ENCODE measurements around the gene TXNRD2.

TXNRD2 gene

DNA sequence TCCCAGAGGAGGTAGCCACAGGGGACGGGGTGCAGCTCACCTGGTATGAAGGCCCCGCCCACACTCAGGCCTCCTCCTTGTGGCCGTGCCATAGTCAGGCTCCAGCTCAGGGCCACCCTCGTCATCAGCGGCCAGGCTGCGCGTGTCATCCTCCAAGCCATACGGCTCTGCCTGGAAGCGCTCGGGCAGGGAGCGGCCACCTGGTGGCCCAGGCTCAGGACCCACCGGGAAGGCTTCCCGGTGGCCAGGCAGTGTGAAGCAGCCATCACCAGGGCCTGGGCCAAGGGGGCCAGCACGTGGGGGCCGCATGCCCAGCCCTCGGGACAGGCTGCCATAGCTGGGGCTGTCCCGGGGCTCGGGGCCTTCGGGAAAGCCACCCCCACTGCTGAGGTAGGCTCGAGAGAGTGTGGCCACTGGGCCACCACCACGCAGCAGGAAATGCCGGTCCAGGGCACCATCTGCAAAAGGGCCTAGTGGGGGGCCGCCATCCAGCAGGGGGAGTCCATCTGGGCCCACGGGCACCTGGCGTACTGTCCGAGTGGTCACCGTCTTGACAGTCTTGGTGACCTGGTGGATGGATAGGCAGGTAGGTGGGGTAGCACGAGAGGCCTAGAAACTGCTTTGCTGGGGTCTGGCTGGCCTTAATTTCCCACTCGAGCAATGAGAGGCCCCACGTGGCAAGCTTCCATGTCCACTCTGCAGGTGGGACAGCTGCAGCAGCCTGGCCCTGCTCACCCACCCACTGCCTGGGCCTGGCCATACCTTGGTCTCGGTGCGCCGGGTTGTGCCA, 39.7 kb upstream of the TXNRD2 start:
- Histone ChIP-seq H3K9me3 (no peaks in the 10 kb centered on the region), H3K4me1 (ENCODE audit: control insufficient read depth in 1 of 2, insufficient read depth in 1 of 2, low read depth in 1 of 2, low read length in 1 of 2) (peaks cover 5 to 6% of the 10 kb centered on the region in 2 experiments), H3K27me3 (peaks cover 14% of the 10 kb centered on the region), H3K27ac (no peak overlapping the region), H3K4me3 (ENCODE audit: low read depth in 1 of 2, low read length in 1 of 2) (no peak overlapping the region), H3K36me3 (no peaks in the 10 kb centered on the region)
- no peak for TF ChIP-seq CTCF (IDR thresholded peaks at IDR 0.05)

DNA sequence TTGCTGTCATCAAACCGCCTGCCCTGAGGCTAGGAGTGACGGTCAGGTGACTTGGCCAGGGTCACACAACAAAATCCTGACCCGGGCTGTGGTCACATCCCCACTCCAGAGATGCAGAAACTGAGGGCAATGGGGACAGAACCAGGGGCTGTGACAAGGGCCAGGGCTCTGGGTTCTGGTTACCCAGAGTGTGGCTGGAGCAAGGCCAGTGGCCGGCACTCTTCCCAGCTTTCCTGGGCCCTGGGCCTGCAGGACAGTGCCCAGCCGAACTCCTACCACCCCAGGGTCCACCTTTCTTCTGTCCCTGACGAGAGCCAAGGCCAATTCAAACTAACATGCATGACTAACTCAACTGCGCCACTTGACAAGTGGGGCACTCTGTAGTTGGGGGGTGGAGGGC, 39.1 kb upstream of the TXNRD2 start:
- no peaks in the 10 kb centered on the region for H3K9me3 ChIP-seq
- peaks cover 0 to under 1% of the 10 kb centered on the region in 2 experiments for H3K4me1 ChIP-seq (ENCODE audit: control insufficient read depth in 1 of 2, insufficient read depth in 1 of 2, low read depth in 1 of 2, low read length in 1 of 2)
- H3K27ac ChIP-seq: no peak overlapping the region
- H3K36me3 ChIP-seq: no peaks in the 10 kb centered on the region
- H3K27me3 ChIP-seq: peaks cover 8% of the 10 kb centered on the region
- no peak for TF ChIP-seq CTCF (IDR thresholded peaks at IDR 0.05)
- H3K4me3 ChIP-seq (ENCODE audit: low read depth in 1 of 2, low read length in 1 of 2): no peak overlapping the region

DNA sequence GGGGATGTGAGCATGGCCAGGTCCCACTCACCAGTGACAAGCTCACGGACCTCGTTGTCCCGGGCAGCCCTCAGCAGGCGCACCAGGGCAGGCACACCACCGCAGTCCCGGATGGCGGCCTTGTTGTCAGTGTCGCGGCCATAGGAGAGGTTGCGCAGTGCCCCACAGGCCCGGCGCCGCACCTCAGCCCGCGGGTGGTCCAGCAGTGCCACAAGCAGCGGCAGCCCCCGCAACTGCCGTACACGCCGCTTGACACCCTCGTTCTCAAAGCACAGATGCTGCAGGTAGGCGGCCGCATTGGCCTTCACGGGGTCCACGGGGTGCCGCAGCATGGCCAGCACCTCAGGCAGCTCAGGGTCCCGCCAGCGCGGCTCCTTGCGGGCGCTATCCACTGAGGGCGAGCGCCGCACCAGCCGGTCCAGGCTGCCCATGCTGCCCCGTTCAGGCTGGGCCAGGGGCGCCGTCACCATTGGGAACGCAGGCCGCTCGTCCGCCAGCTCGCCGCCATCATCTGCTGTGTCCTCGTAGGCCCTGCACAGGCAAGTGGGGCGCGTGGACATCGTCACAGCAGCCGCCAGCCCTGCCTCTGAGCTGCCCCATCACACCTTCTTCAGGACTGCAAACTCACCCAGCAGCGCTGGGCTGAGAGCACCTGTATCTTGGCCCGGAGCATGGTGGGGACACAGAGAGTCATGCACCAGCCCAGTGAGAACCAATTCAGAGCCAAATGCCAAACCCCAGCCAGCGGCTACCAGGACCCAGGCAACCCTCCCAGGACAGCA, 38.3 kb upstream of the TXNRD2 start:
- no peaks in the 10 kb centered on the region for H3K27me3 ChIP-seq
- no peak for TF ChIP-seq CTCF (IDR thresholded peaks at IDR 0.05)
- H3K27ac ChIP-seq: no peak overlapping the region
- peaks cover 8 to 9% of the 10 kb centered on the region in 2 experiments for H3K4me1 ChIP-seq (ENCODE audit: control insufficient read depth in 1 of 2, insufficient read depth in 1 of 2, low read depth in 1 of 2, low read length in 1 of 2)
- no peaks in the 10 kb centered on the region for H3K9me3 ChIP-seq
- H3K36me3 ChIP-seq: no peaks in the 10 kb centered on the region
- no peak overlapping the region for H3K4me3 ChIP-seq (ENCODE audit: low read depth in 1 of 2, low read length in 1 of 2)

DNA sequence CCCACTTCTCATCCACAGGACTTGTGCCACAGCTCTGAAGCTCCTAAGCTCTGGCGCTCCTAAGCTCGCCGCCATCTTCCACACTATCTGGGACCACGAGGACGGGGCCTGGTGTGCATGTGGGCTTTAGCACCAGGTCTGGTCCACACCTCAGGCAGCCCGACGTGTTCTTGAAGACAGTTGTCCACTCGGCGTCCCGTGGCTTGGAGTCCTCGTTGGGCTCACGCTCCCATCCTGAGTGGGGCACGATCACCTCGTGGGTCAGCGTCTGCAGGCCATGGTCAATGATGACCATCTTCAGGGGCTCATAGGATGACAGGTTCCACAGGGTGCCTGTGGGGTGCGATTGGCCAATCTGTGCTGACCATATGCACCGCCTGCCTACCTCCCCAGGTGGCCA, 37.1 kb upstream of the TXNRD2 start:
- Histone ChIP-seq H3K27me3 (no peaks in the 10 kb centered on the region), H3K9me3 (no peaks in the 10 kb centered on the region), H3K27ac (no peak overlapping the region), H3K4me1 (ENCODE audit: control insufficient read depth in 1 of 2, insufficient read depth in 1 of 2, low read depth in 1 of 2, low read length in 1 of 2) (peaks cover 16 to 17% of the 10 kb centered on the region in 2 experiments), H3K36me3 (no peaks in the 10 kb centered on the region), H3K4me3 (ENCODE audit: low read depth in 1 of 2, low read length in 1 of 2) (no peak overlapping the region)
- no peak for TF ChIP-seq CTCF (IDR thresholded peaks at IDR 0.05)

DNA sequence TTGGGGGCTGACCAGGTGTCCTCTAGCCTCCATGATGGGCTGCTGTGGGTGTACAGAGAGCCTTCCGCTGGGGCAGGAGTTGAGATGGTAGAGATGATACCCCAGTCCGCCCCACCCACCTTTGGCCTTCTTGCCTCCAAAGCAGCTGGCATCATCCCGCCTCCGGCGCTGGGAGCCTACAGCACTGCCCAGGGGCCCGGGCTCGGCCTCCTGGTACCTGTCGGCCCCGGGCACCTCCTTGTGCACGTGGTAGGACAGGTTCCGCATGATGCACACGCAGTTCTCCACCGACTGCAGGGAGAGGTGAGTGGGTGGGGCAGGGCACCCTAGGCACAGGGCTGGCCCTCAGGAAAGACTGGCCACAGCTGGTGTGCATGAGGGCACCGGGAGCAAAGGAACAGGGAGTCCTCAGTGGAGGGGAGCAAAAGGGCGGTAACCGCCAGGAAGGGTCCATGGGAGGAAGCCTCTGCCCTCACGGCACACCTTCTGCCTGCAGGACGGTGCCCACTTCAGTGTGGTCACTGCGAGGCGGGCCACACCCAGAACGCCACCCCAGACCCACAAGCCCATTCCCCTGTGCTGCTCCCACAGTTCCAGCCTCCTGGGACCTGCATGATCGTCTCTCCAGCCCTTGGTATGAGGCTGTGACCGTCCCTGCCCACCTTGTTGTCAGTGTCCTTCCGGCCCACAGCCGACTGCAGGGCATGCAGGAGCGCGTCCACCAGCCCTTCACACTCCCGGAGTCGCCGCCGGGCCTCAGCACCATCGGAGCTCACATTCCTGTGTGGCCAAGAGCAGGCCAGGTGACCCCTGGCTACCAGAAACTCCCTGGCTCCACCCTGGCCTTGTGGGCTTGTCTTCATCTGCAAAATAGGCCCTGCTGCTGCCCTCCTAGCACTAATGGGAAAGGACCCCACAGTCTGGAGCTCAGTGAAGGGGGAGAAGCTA, 36.0 kb upstream of the TXNRD2 start:
- H3K27me3 ChIP-seq: no peaks in the 10 kb centered on the region
- H3K4me1 ChIP-seq (ENCODE audit: control insufficient read depth in 1 of 2, insufficient read depth in 1 of 2, low read depth in 1 of 2, low read length in 1 of 2): peaks cover 16 to 17% of the 10 kb centered on the region in 2 experiments
- no peak overlapping the region for H3K27ac ChIP-seq
- no peaks in the 10 kb centered on the region for H3K9me3 ChIP-seq
- no peak overlapping the region for H3K4me3 ChIP-seq (ENCODE audit: low read depth in 1 of 2, low read length in 1 of 2)
- no peak for TF ChIP-seq CTCF (IDR thresholded peaks at IDR 0.05)
- H3K36me3 ChIP-seq: no peaks in the 10 kb centered on the region
